PC-3 (cell line): ENCODE results near the gene IGSF3.
"Not testable (repeated sequence)": the region's sequence is repeated elsewhere in the genome, so short reads cannot be mapped to it uniquely, and the experiment has no call there.

Experiments used
- EZH2 ChIP-seq: fragments of 300-600 bp; sonication (generic); IDR thresholded peaks from one replicate; pipeline ENCODE4 v1.6.1; 2017; ENCODE audit warnings: antibody characterized with exemption, mild to moderate bottlenecking, low read length; ENCODE audit not compliant: unreplicated experiment
- EZH2phosphoT487 ChIP-seq: fragments of 300-600 bp; sonication (generic); IDR thresholded peaks from 2 replicates; pipeline ENCODE4 v1.6.1; 2018; ENCODE audit warnings: mild to moderate bottlenecking, antibody characterized with exemption, low read length, borderline replicate concordance
- TF ChIP-seq, protein P1 (sequence below): fragments of 300-600 bp; sonication (generic); conservative IDR thresholded peaks from 2 replicates; pipeline ENCODE4 v1.5.1; 2017; ENCODE audit warnings: antibody characterized with exemption, low read depth, mild to moderate bottlenecking, low read length

DNA sequence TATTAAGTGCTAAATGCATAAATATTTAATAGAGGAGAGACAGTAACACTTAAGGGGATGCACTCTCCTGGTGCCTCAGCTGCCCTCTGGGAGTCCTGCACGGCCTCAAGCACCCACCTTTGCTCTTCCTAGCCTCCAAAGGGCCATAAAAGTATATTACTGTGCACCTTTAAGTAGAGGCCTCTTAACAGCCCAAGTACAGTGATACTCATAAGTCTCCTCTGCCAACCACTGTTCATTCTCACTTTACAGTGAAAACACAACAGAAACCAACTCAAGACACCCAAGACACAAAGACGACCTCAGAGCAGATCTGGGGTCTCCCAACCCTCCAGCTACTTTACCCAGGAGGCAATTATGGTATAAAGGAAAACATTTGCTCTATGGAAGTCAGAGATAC, 70.1 kb downstream of the IGSF3 start:
- TF ChIP-seq, protein P1, sequence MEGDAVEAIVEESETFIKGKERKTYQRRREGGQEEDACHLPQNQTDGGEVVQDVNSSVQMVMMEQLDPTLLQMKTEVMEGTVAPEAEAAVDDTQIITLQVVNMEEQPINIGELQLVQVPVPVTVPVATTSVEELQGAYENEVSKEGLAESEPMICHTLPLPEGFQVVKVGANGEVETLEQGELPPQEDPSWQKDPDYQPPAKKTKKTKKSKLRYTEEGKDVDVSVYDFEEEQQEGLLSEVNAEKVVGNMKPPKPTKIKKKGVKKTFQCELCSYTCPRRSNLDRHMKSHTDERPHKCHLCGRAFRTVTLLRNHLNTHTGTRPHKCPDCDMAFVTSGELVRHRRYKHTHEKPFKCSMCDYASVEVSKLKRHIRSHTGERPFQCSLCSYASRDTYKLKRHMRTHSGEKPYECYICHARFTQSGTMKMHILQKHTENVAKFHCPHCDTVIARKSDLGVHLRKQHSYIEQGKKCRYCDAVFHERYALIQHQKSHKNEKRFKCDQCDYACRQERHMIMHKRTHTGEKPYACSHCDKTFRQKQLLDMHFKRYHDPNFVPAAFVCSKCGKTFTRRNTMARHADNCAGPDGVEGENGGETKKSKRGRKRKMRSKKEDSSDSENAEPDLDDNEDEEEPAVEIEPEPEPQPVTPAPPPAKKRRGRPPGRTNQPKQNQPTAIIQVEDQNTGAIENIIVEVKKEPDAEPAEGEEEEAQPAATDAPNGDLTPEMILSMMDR = not testable (repeated sequence)
- TF ChIP-seq EZH2phosphoT487, EZH2: not testable (repeated sequence)
